ENCODE measurements around the gene PRDM15.

Gene PRDM15

GRCh38 chr21:41825216-41825615 lies 53.9 kb downstream of the PRDM15 start:
- Histone ChIP-seq H3K27ac (ENCODE audit: low read length) (no peak overlapping the region), H4K20me1 (ENCODE audit: insufficient read depth, low read length) (no peaks in the 10 kb centered on the region), H3K36me3 (replicated peaks; ENCODE audit: insufficient read depth, low read length) (no peaks in the 10 kb centered on the region), H3K9me2 (replicated peaks; ENCODE audit: insufficient read depth, low read length) (no peaks in the 10 kb centered on the region), H3F3A (ENCODE audit: insufficient read depth, low read length) (0 out of 2 replicates have a peak, but pooled peaks cover 4% of the 10 kb centered on the region), H3K9me3 (replicated peaks; ENCODE audit: insufficient read depth, low read length) (no peaks in the 10 kb centered on the region), H3K4me2 (ENCODE audit: low read depth, low read length) (no peak overlapping the region), H3K27me3 (replicated peaks; ENCODE audit: insufficient read depth, low read length) (no peaks in the 10 kb centered on the region), H3K4me3 (ENCODE audit: low read length) (no peak overlapping the region), H2AFZ (ENCODE audit: low read length) (no peak overlapping the region), H3K79me2 (ENCODE audit: low read length) (0 out of 2 replicates have a peak, but pooled peaks cover 3% of the 10 kb centered on the region), H3K4me1 (ENCODE audit: low read length) (peaks cover 16% of the 10 kb centered on the region), H3K9ac (ENCODE audit: low read length) (no peak overlapping the region)
- no peak for DNase-seq
- no peak for TF ChIP-seq CTCF (IDR thresholded peaks at IDR 0.05; ENCODE audit: low read length)

GRCh38 chr21:41824466-41825207 lies 54.5 kb downstream of the PRDM15 start:
- TF ChIP-seq EZH2 (optimal IDR thresholded peaks at IDR 0.05; ENCODE audit: low read depth, low read length) (no peak), EZH2phosphoT487 (IDR thresholded peaks at IDR 0.05; ENCODE audit: low read length) (no peak), CTCF (IDR thresholded peaks at IDR 0.05; ENCODE audit: low read length) (no peak)
- DNase-seq: no peak
- peak overlapping the region; percentile 75; the same call in 1 of the 2 replicates for H3K27ac ChIP-seq (ENCODE audit: low read length)

GRCh38 chr21:41823906-41824305 lies 55.2 kb downstream of the PRDM15 start:
- no peaks in the 10 kb centered on the region for H3K9me2 ChIP-seq (replicated peaks; ENCODE audit: insufficient read depth, low read length)
- H3F3A ChIP-seq (ENCODE audit: insufficient read depth, low read length): 0 out of 2 replicates have a peak, but pooled peaks cover 4% of the 10 kb centered on the region
- H3K9me3 ChIP-seq (replicated peaks; ENCODE audit: insufficient read depth, low read length): no peaks in the 10 kb centered on the region
- no peaks in the 10 kb centered on the region for H3K36me3 ChIP-seq (replicated peaks; ENCODE audit: insufficient read depth, low read length)
- DNase-seq: no peak
- no peaks in the 10 kb centered on the region for H4K20me1 ChIP-seq (ENCODE audit: insufficient read depth, low read length)
- H3K4me2 ChIP-seq (ENCODE audit: low read depth, low read length): peak overlapping the region; percentile 18; the same call in 1 of the 2 replicates
- no peaks in the 10 kb centered on the region for H3K79me2 ChIP-seq (ENCODE audit: low read length)
- no peak overlapping the region for H2AFZ ChIP-seq (ENCODE audit: low read length)
- no peak overlapping the region; the same call in 1 of the 2 replicates for H3K9ac ChIP-seq (ENCODE audit: low read length)
- H3K4me3 ChIP-seq (ENCODE audit: low read length): no peak overlapping the region
- H3K27me3 ChIP-seq (replicated peaks; ENCODE audit: insufficient read depth, low read length): no peaks in the 10 kb centered on the region
- TF ChIP-seq CTCF (IDR thresholded peaks at IDR 0.05; ENCODE audit: low read length) (no peak), EZH2 (optimal IDR thresholded peaks at IDR 0.05; ENCODE audit: low read depth, low read length) (no peak), EZH2phosphoT487 (IDR thresholded peaks at IDR 0.05; ENCODE audit: low read length) (no peak)
- H3K4me1 ChIP-seq (ENCODE audit: low read length): peaks cover 16% of the 10 kb centered on the region
- peak overlapping the region; percentile 75; the same call in 1 of the 2 replicates for H3K27ac ChIP-seq (ENCODE audit: low read length)

More at GRCh38 chr21:41824466-41825207, 54.5 kb downstream of the PRDM15 start:
- Histone ChIP-seq H3K36me3 (replicated peaks; ENCODE audit: insufficient read depth, low read length) (no peaks in the 10 kb centered on the region), H3K4me2 (ENCODE audit: low read depth, low read length) (no peak overlapping the region), H3K9me2 (replicated peaks; ENCODE audit: insufficient read depth, low read length) (no peaks in the 10 kb centered on the region), H3K79me2 (ENCODE audit: low read length) (0 out of 2 replicates have a peak, but pooled peaks cover 3% of the 10 kb centered on the region), H3K9ac (ENCODE audit: low read length) (no peak overlapping the region), H3F3A (ENCODE audit: insufficient read depth, low read length) (0 out of 2 replicates have a peak, but pooled peaks cover 4% of the 10 kb centered on the region), H3K9me3 (replicated peaks; ENCODE audit: insufficient read depth, low read length) (no peaks in the 10 kb centered on the region), H2AFZ (ENCODE audit: low read length) (no peak overlapping the region), H3K27me3 (replicated peaks; ENCODE audit: insufficient read depth, low read length) (no peaks in the 10 kb centered on the region), H3K4me1 (ENCODE audit: low read length) (peaks cover 16% of the 10 kb centered on the region), H4K20me1 (ENCODE audit: insufficient read depth, low read length) (no peaks in the 10 kb centered on the region), H3K4me3 (ENCODE audit: low read length) (no peak overlapping the region)
